ENCODE results near the gene LYRM7.

- TF ChIP-seq CTCF (IDR thresholded peaks at IDR 0.05) = no peak
- TF ChIP-seq POLR2A (IDR thresholded peaks at IDR 0.05) = no peak
These were observed 41.8 kb downstream of the LYRM7 start for GRCh38 chr5:131212471-131213021.

Data from breast epithelium (tissue), 3 donors.